ENCODE data around the gene PCOLCE2.
"Not testable (repeated sequence)": the region's sequence is repeated elsewhere in the genome, so short reads cannot be mapped to it uniquely, and the experiment has no call there.

Gene PCOLCE2

DNA sequence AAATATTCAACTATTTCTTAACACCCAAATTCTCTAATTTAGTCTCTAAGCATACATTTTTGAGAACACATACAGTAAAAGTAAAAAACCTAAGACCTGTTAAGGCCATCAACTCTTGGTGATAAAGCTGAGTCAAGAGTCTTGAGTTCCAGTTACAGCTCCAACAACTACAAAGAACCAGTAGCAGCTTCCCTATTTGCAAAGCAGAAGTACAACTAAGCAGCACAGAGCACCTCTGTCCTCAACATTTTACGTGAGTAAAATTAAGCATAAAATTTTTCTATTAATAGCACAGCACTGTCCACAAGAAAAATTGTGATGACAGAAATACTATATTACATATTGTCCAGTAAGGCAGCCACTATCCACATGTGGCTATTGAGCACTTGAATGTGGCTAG lies 4.4 kb downstream of the PCOLCE2 start:
- no peaks in the 10 kb centered on the region for H3K36me3 ChIP-seq (replicated peaks in 1 of 2; ENCODE audit: control insufficient read depth in 2 of 2, insufficient read depth in 2 of 2, low read length in 2 of 2)
- H2AK5ac ChIP-seq (ENCODE audit: low read depth, low read length) = no peak overlapping the region
- H3K4me2 ChIP-seq (ENCODE audit: insufficient read depth, low read length, poor library complexity, severe bottlenecking) = no peak overlapping the region
- H3K18ac ChIP-seq (ENCODE audit: low read length) = no peak overlapping the region
- H3K14ac ChIP-seq (ENCODE audit: low read length) = no peak overlapping the region
- WGBS, 2 donors (ENCODE audit: extremely low coverage in 2 of 2, insufficient read length in 2 of 2, insufficient replicate concordance in 1 of 2) = no CpG with 5 or more reads among the region's 1 CpG
- H3K27me3 ChIP-seq (ENCODE audit: control insufficient read depth in 3 of 3, insufficient read depth in 3 of 3, low read depth in 1 of 3, low read length in 3 of 3) = peaks cover 0 to 41% (median 0%) of the 10 kb centered on the region in 3 experiments
- no peak overlapping the region for H3K9ac ChIP-seq (ENCODE audit: low read depth, low read length, poor library complexity)
- no peak overlapping the region for H2AFZ ChIP-seq (ENCODE audit: low read length)
- no peaks in the 10 kb centered on the region for H3K9me3 ChIP-seq (replicated peaks in 1 of 2; ENCODE audit: control insufficient read depth in 2 of 2, insufficient read depth in 1 of 2, low read depth in 1 of 2, low read length in 2 of 2)
- no peak overlapping the region for H3K27ac ChIP-seq (replicated peaks; ENCODE audit: low read length)
- H3K79me1 ChIP-seq (ENCODE audit: low read depth, low read length) = no peaks in the 10 kb centered on the region
- peaks cover 0 to 4% of the 10 kb centered on the region in 2 donors for H3K4me1 ChIP-seq (ENCODE audit: control insufficient read depth in 2 of 2, insufficient read depth in 1 of 2, low read depth in 1 of 2, low read length in 2 of 2)
- H2BK5ac ChIP-seq (ENCODE audit: low read length) = no peak overlapping the region
- no peak overlapping the region for H2BK120ac ChIP-seq (ENCODE audit: low read depth, low read length)
- no peak overlapping the region for H2BK12ac ChIP-seq (ENCODE audit: low read length)
- H4K8ac ChIP-seq (ENCODE audit: low read depth, low read length) = no peak overlapping the region
- H4K91ac ChIP-seq (ENCODE audit: low read depth, low read length, poor library complexity) = no peak overlapping the region
- H3K23ac ChIP-seq (ENCODE audit: low read depth, low read length, poor library complexity) = no peak overlapping the region
- H2BK15ac ChIP-seq (ENCODE audit: low read length) = no peak overlapping the region
- no peak overlapping the region for H3K4ac ChIP-seq (ENCODE audit: low read length)
- DNase-seq (ENCODE audit: low spot score) = no peak
- H3K4me3 ChIP-seq (ENCODE audit: low read length in 2 of 2) = no peak overlapping the region

DNA sequence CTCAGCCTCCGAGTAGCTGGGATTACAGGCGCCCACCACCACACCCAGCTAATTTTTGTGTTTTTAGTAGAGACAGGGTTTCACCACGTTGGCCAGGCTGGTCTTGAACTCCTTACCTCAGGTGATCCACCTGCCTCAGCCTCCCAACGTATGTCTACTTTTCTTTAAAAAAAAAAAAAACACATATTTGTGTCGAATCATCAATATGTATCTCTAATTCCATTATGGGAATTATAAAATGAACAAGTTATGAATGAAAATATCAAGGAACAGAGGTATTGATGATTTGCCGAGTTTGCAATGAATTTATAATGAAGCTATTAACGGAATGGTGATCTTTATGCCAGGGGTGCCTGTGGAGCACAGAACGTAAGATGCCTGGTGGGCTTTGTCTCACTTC lies 5.3 kb downstream of the PCOLCE2 start:
- H2BK12ac ChIP-seq (ENCODE audit: low read length); H3K9me3 ChIP-seq (replicated peaks in 1 of 2; ENCODE audit: control insufficient read depth in 2 of 2, insufficient read depth in 1 of 2, low read depth in 1 of 2, low read length in 2 of 2); H3K79me1 ChIP-seq (ENCODE audit: low read depth, low read length); H2AK5ac ChIP-seq (ENCODE audit: low read depth, low read length); H2AFZ ChIP-seq (ENCODE audit: low read length); H3K23ac ChIP-seq (ENCODE audit: low read depth, low read length, poor library complexity); H3K9ac ChIP-seq (ENCODE audit: low read depth, low read length, poor library complexity); H3K36me3 ChIP-seq (replicated peaks in 1 of 2; ENCODE audit: control insufficient read depth in 2 of 2, insufficient read depth in 2 of 2, low read length in 2 of 2); H2BK120ac ChIP-seq (ENCODE audit: low read depth, low read length); DNase-seq (ENCODE audit: low spot score); H3K18ac ChIP-seq (ENCODE audit: low read length); H3K27ac ChIP-seq (replicated peaks; ENCODE audit: low read length); H3K14ac ChIP-seq (ENCODE audit: low read length); H3K4me1 ChIP-seq (ENCODE audit: control insufficient read depth in 2 of 2, insufficient read depth in 1 of 2, low read depth in 1 of 2, low read length in 2 of 2); H3K4me3 ChIP-seq (ENCODE audit: low read length in 2 of 2); H2BK5ac ChIP-seq (ENCODE audit: low read length); H3K4me2 ChIP-seq (ENCODE audit: insufficient read depth, low read length, poor library complexity, severe bottlenecking); H4K8ac ChIP-seq (ENCODE audit: low read depth, low read length); H4K91ac ChIP-seq (ENCODE audit: low read depth, low read length, poor library complexity); H3K4ac ChIP-seq (ENCODE audit: low read length); H2BK15ac ChIP-seq (ENCODE audit: low read length): not testable (repeated sequence)
- peaks cover 0 to 31% (median 0%) of the 10 kb centered on the region in 3 experiments for H3K27me3 ChIP-seq (ENCODE audit: control insufficient read depth in 3 of 3, insufficient read depth in 3 of 3, low read depth in 1 of 3, low read length in 3 of 3)
- WGBS, 2 donors (ENCODE audit: extremely low coverage in 2 of 2, insufficient read length in 2 of 2, insufficient replicate concordance in 1 of 2) = no CpG with 5 or more reads among the region's 8 CpGs

DNA sequence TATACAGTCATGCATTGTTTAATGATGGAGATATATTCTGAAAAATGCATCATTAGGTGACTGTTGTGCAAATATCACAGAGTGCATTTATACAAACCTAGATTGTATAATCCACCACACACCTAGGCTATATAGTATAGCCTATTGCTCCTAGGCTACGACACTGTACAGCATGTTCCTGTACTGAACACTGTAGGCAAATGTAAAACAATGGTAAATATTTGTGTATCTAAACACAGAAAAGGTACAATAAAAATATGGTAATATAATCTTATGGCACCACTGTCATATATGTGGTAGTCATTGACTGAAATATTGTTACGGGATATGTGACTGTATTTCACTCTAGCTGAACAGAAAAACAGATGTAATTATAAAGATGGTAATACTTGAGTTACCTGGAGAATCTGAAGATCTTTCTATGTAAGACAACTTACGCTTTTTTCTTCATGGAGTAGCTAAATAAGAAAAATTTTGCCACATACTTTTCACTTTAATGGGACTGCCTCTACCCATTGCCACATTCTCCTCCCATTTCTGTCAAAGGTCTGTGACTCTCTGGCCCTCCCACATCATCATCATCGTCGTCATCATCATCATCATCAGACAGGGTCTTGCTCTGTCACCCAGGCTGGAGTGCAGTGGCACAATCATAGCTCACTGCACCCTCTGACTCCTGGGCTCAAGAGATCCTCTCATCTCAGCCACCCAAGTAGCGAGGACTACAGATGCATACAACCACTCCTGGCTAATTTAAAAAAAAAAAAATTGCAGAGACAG lies 7.2 kb downstream of the PCOLCE2 start:
- no CpG with 5 or more reads among the region's 6 CpGs for WGBS, 2 donors (ENCODE audit: extremely low coverage in 2 of 2, insufficient read length in 2 of 2, insufficient replicate concordance in 1 of 2)
- H3K36me3 ChIP-seq (replicated peaks in 1 of 2; ENCODE audit: control insufficient read depth in 2 of 2, insufficient read depth in 2 of 2, low read length in 2 of 2) = no peaks in the 10 kb centered on the region
- H2BK120ac ChIP-seq (ENCODE audit: low read depth, low read length) = no peak overlapping the region
- H3K4me1 ChIP-seq (ENCODE audit: control insufficient read depth in 2 of 2, insufficient read depth in 1 of 2, low read depth in 1 of 2, low read length in 2 of 2) = no peaks in the 10 kb centered on the region
- no peak overlapping the region for H2BK15ac ChIP-seq (ENCODE audit: low read length)
- no peak overlapping the region for H4K8ac ChIP-seq (ENCODE audit: low read depth, low read length)
- no peak overlapping the region for H3K14ac ChIP-seq (ENCODE audit: low read length)
- no peak overlapping the region for H2AK5ac ChIP-seq (ENCODE audit: low read depth, low read length)
- H3K4me2 ChIP-seq (ENCODE audit: insufficient read depth, low read length, poor library complexity, severe bottlenecking) = no peak overlapping the region
- no peak overlapping the region for H2AFZ ChIP-seq (ENCODE audit: low read length)
- H2BK5ac ChIP-seq (ENCODE audit: low read length) = no peak overlapping the region
- H3K9ac ChIP-seq (ENCODE audit: low read depth, low read length, poor library complexity) = no peak overlapping the region
- no peak overlapping the region for H3K4me3 ChIP-seq (ENCODE audit: low read length in 2 of 2)
- no peak overlapping the region for H4K91ac ChIP-seq (ENCODE audit: low read depth, low read length, poor library complexity)
- DNase-seq (ENCODE audit: low spot score) = no peak
- no peaks in the 10 kb centered on the region for H3K79me1 ChIP-seq (ENCODE audit: low read depth, low read length)
- peaks cover 0 to 12% (median 0%) of the 10 kb centered on the region in 3 experiments for H3K27me3 ChIP-seq (ENCODE audit: control insufficient read depth in 3 of 3, insufficient read depth in 3 of 3, low read depth in 1 of 3, low read length in 3 of 3)
- no peak overlapping the region for H3K27ac ChIP-seq (replicated peaks; ENCODE audit: low read length)
- H3K9me3 ChIP-seq (replicated peaks in 1 of 2; ENCODE audit: control insufficient read depth in 2 of 2, insufficient read depth in 1 of 2, low read depth in 1 of 2, low read length in 2 of 2) = no peaks in the 10 kb centered on the region
- no peak overlapping the region for H3K18ac ChIP-seq (ENCODE audit: low read length)
- no peak overlapping the region for H3K4ac ChIP-seq (ENCODE audit: low read length)
- H3K23ac ChIP-seq (ENCODE audit: low read depth, low read length, poor library complexity) = no peak overlapping the region
- no peak overlapping the region for H2BK12ac ChIP-seq (ENCODE audit: low read length)

DNA sequence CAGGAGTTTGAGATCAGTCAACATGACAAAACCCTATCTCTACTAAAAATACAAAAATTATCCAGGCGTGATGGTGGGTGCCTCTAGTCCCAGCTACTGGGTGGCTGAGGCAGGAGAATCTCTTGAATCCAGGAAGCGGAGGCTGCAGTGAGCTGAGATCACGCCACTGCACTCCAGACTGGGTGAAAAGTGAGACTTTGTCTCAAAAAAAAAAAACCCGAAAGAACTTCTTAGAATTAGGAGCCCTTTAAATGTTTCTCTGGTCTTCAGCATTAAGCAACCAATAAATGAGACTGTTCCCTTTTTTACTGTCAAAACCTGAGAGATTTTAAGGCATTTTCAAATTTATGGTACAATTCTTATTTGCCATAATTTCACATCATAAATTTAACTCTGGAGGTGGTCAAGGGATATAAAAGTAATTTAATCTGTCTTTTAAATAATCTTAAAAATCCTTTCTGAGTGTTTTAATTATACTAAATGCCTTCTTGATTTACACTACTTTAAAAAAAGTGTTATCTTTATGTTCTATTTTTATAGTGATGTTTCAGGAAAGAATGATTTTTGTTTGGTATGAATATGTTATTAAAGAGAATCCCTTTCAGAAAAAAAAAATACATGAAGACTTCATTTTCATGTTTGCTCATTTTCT lies 10.1 kb downstream of the PCOLCE2 start:
- no peak overlapping the region for H3K4me3 ChIP-seq (ENCODE audit: low read length in 2 of 2)
- H4K8ac ChIP-seq (ENCODE audit: low read depth, low read length) = no peak overlapping the region
- H2AFZ ChIP-seq (ENCODE audit: low read length) = no peak overlapping the region
- H3K14ac ChIP-seq (ENCODE audit: low read length) = no peak overlapping the region
- no peak overlapping the region for H3K9ac ChIP-seq (ENCODE audit: low read depth, low read length, poor library complexity)
- no peaks in the 10 kb centered on the region for H3K27me3 ChIP-seq (ENCODE audit: control insufficient read depth in 3 of 3, insufficient read depth in 3 of 3, low read depth in 1 of 3, low read length in 3 of 3)
- no peak overlapping the region for H3K23ac ChIP-seq (ENCODE audit: low read depth, low read length, poor library complexity)
- no peak overlapping the region for H2BK12ac ChIP-seq (ENCODE audit: low read length)
- WGBS, 2 donors (ENCODE audit: extremely low coverage in 2 of 2, insufficient read length in 2 of 2, insufficient replicate concordance in 1 of 2) = no CpG with 5 or more reads among the region's 4 CpGs
- no peaks in the 10 kb centered on the region for H3K79me1 ChIP-seq (ENCODE audit: low read depth, low read length)
- H3K4me2 ChIP-seq (ENCODE audit: insufficient read depth, low read length, poor library complexity, severe bottlenecking) = no peak overlapping the region
- no peak overlapping the region for H2BK120ac ChIP-seq (ENCODE audit: low read depth, low read length)
- no peak for DNase-seq (ENCODE audit: low spot score)
- H3K4me1 ChIP-seq (ENCODE audit: control insufficient read depth in 2 of 2, insufficient read depth in 1 of 2, low read depth in 1 of 2, low read length in 2 of 2) = no peaks in the 10 kb centered on the region
- no peaks in the 10 kb centered on the region for H3K36me3 ChIP-seq (replicated peaks in 1 of 2; ENCODE audit: control insufficient read depth in 2 of 2, insufficient read depth in 2 of 2, low read length in 2 of 2)
- H2AK5ac ChIP-seq (ENCODE audit: low read depth, low read length) = no peak overlapping the region
- no peak overlapping the region for H3K18ac ChIP-seq (ENCODE audit: low read length)
- H3K4ac ChIP-seq (ENCODE audit: low read length) = no peak overlapping the region
- no peak overlapping the region for H3K27ac ChIP-seq (replicated peaks; ENCODE audit: low read length)
- no peaks in the 10 kb centered on the region for H3K9me3 ChIP-seq (replicated peaks in 1 of 2; ENCODE audit: control insufficient read depth in 2 of 2, insufficient read depth in 1 of 2, low read depth in 1 of 2, low read length in 2 of 2)
- H2BK15ac ChIP-seq (ENCODE audit: low read length) = no peak overlapping the region
- H2BK5ac ChIP-seq (ENCODE audit: low read length) = no peak overlapping the region
- H4K91ac ChIP-seq (ENCODE audit: low read depth, low read length, poor library complexity) = no peak overlapping the region
